ENCODE results near the gene ZCCHC2.

ZCCHC2 gene

GRCh38 chr18:62531078-62531477 lies 8.3 kb downstream of the ZCCHC2 start:
- peaks cover 10% of the 10 kb centered on the region for H4K20me1 ChIP-seq (ENCODE audit: control insufficient read depth, insufficient read depth, low read depth, low read length)
- H3K4me1 ChIP-seq (ENCODE audit: control insufficient read depth, low read length), result peaks cover 53% of the 10 kb centered on the region
- H3K36me3 ChIP-seq (ENCODE audit: control insufficient read depth, low read length), result 0 out of 2 replicates have a peak, but pooled peaks cover 12% of the 10 kb centered on the region
- peak overlapping the region; percentile 76 for H3K4me2 ChIP-seq (ENCODE audit: low read length)
- no peak overlapping the region for H3K27ac ChIP-seq (ENCODE audit: low read depth, low read length)
- TF ChIP-seq, protein P1, sequence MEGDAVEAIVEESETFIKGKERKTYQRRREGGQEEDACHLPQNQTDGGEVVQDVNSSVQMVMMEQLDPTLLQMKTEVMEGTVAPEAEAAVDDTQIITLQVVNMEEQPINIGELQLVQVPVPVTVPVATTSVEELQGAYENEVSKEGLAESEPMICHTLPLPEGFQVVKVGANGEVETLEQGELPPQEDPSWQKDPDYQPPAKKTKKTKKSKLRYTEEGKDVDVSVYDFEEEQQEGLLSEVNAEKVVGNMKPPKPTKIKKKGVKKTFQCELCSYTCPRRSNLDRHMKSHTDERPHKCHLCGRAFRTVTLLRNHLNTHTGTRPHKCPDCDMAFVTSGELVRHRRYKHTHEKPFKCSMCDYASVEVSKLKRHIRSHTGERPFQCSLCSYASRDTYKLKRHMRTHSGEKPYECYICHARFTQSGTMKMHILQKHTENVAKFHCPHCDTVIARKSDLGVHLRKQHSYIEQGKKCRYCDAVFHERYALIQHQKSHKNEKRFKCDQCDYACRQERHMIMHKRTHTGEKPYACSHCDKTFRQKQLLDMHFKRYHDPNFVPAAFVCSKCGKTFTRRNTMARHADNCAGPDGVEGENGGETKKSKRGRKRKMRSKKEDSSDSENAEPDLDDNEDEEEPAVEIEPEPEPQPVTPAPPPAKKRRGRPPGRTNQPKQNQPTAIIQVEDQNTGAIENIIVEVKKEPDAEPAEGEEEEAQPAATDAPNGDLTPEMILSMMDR (IDR thresholded peaks at IDR 0.05; ENCODE audit: low read depth, low read length, poor library complexity, severe bottlenecking), result no peak
- no peak for TF ChIP-seq EZH2phosphoT487 (IDR thresholded peaks at IDR 0.05; ENCODE audit: borderline replicate concordance, low read length)
- no peak overlapping the region for H3K4me3 ChIP-seq (ENCODE audit: low read length)
- H3K9me2 ChIP-seq (replicated peaks; ENCODE audit: control insufficient read depth, low read length), result no peaks in the 10 kb centered on the region
- H3K9me3 ChIP-seq (ENCODE audit: control insufficient read depth, insufficient read depth, low read length), result no peaks in the 10 kb centered on the region
- H3K27me3 ChIP-seq (ENCODE audit: control insufficient read depth, low read length), result no peaks in the 10 kb centered on the region
- no peaks in the 10 kb centered on the region for H3F3A ChIP-seq (ENCODE audit: control insufficient read depth, insufficient read depth)
- H3K79me2 ChIP-seq (ENCODE audit: control insufficient read depth, low read length), result peaks cover 100% of the 10 kb centered on the region

GRCh38 chr18:62531931-62532330 lies 9.1 kb downstream of the ZCCHC2 start:
- no peak overlapping the region for H3K4me2 ChIP-seq (ENCODE audit: low read length)
- peaks cover 100% of the 10 kb centered on the region for H3K79me2 ChIP-seq (ENCODE audit: control insufficient read depth, low read length)
- no peaks in the 10 kb centered on the region for H3K9me2 ChIP-seq (replicated peaks; ENCODE audit: control insufficient read depth, low read length)
- no peaks in the 10 kb centered on the region for H3F3A ChIP-seq (ENCODE audit: control insufficient read depth, insufficient read depth)
- 0 out of 2 replicates have a peak, but pooled peaks cover 12% of the 10 kb centered on the region for H3K36me3 ChIP-seq (ENCODE audit: control insufficient read depth, low read length)
- peaks cover 53% of the 10 kb centered on the region for H3K4me1 ChIP-seq (ENCODE audit: control insufficient read depth, low read length)
- TF ChIP-seq, protein P1 (IDR thresholded peaks at IDR 0.05; ENCODE audit: low read depth, low read length, poor library complexity, severe bottlenecking), result no peak
- no peak for TF ChIP-seq EZH2phosphoT487 (IDR thresholded peaks at IDR 0.05; ENCODE audit: borderline replicate concordance, low read length)
- H3K27ac ChIP-seq (ENCODE audit: low read depth, low read length), result no peak overlapping the region
- peaks cover 10% of the 10 kb centered on the region for H4K20me1 ChIP-seq (ENCODE audit: control insufficient read depth, insufficient read depth, low read depth, low read length)
- no peak overlapping the region for H3K4me3 ChIP-seq (ENCODE audit: low read length)
- no peaks in the 10 kb centered on the region for H3K9me3 ChIP-seq (ENCODE audit: control insufficient read depth, insufficient read depth, low read length)
- no peaks in the 10 kb centered on the region for H3K27me3 ChIP-seq (ENCODE audit: control insufficient read depth, low read length)

DNA sequence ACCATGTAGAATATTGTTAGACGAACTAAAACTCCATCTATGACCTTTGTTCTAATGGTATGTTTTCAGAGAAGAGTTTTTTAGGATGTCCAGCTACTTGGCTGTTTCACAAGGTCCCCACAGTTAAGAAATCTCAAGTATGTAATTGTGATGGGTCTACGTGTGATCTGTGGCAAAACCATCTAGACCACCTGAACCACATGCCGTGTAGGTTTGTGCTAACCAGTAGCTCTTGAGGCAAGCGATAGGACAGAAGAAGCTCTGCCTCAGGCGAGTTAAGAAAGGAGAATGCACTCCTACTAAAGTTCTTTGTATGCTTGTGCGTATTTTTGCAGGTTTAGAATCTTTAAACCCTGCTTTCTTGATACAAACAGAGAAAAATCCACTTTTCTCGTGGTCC lies 13.2 kb downstream of the ZCCHC2 start:
- Histone ChIP-seq H3K4me3 (ENCODE audit: low read length) (no peak overlapping the region), H3F3A (ENCODE audit: control insufficient read depth, insufficient read depth) (0 out of 2 replicates have a peak, but pooled peaks cover 3% of the 10 kb centered on the region), H3K79me2 (ENCODE audit: control insufficient read depth, low read length) (peaks cover 91% of the 10 kb centered on the region), H3K9me3 (ENCODE audit: control insufficient read depth, insufficient read depth, low read length) (no peaks in the 10 kb centered on the region), H3K4me2 (ENCODE audit: low read length) (no peak overlapping the region), H3K4me1 (ENCODE audit: control insufficient read depth, low read length) (peaks cover 20% of the 10 kb centered on the region), H3K27ac (ENCODE audit: low read depth, low read length) (no peak overlapping the region), H4K20me1 (ENCODE audit: control insufficient read depth, insufficient read depth, low read depth, low read length) (peaks cover 10% of the 10 kb centered on the region), H3K27me3 (ENCODE audit: control insufficient read depth, low read length) (no peaks in the 10 kb centered on the region), H3K36me3 (ENCODE audit: control insufficient read depth, low read length) (peaks cover 31% of the 10 kb centered on the region), H3K9me2 (replicated peaks; ENCODE audit: control insufficient read depth, low read length) (no peaks in the 10 kb centered on the region)
- TF ChIP-seq, protein P1 (IDR thresholded peaks at IDR 0.05; ENCODE audit: low read depth, low read length, poor library complexity, severe bottlenecking), result no peak
- TF ChIP-seq EZH2phosphoT487 (IDR thresholded peaks at IDR 0.05; ENCODE audit: borderline replicate concordance, low read length), result no peak
